GM12892 (cell line): ENCODE results near the gene SHROOM4.

Experiments used
- POLR2A ChIP-seq: IDR thresholded peaks from 2 replicates; pipeline ENCODE4 v1.6.1; 2011; ENCODE audit warnings: low read depth, low read length, control low read depth
- POLR2AphosphoS5 ChIP-seq: IDR thresholded peaks from 2 replicates; pipeline ENCODE4 v1.6.1; 2011; ENCODE audit warnings: low read depth, low read length, control low read depth
- TAF1 ChIP-seq: IDR thresholded peaks from 2 replicates; pipeline ENCODE4 v1.6.1; 2011; ENCODE audit warnings: low read depth, mild to moderate bottlenecking, control low read depth, low read length, borderline replicate concordance

- TF ChIP-seq POLR2A (no peak), POLR2AphosphoS5 (no peak), TAF1 (no peak)
These were observed at the start of gene SHROOM4 for GRCh38 chrX:50813843-50814661.
